Endothelial cell of umbilical vein (primary cell): ENCODE measurements around the gene AIG1. TPM values are rescaled to one million over a fixed set of nuclear protein-coding genes. Genes with fewer than 3 reads are reported as not detected.

ENCODE experiments used
- BruUV-seq: library from RNA; stranded (reverse); fragments of 400-500 nt; replicated peaks from 2 replicates; lab custom pipeline; 2021; lab: Mats Ljungman, UMichigan
- CTCF ChIA-PET: fragments of 300-600, 350-600 bp; sonication (Branson Sonifier 250); formaldehyde crosslinking; loops from one replicate; lab custom pipeline; 2021; ENCODE audit warnings: antibody characterized with exemption, inconsistent platforms; lab: Charles Lee
- POLR2A ChIA-PET: fragments of 300-600, 350-600 bp; sonication (Branson Sonifier 250); formaldehyde crosslinking; loops from one replicate; lab custom pipeline; 2021; ENCODE audit warnings: antibody characterized with exemption, inconsistent platforms; lab: Charles Lee
- DNase-seq: peaks from one replicate; pipeline ENCODE4 v3.0.0-alpha.2; 2011; ENCODE audit warnings: low read depth, low spot score
- FAIRE-seq: peaks from 2 replicates; lab custom pipeline; 2011; peaks lifted over from hg19 to GRCh38; lab: Jason Lieb, UNC
- H2AFZ ChIP-seq: 2 replicates; pipeline ENCODE4 v1.6.0; 2012; ENCODE audit warnings: low read depth, low read length, control low read depth, inconsistent platforms
- H3K27ac ChIP-seq: 2 replicates; pipeline ENCODE4 v1.5.1; 2011; ENCODE audit warnings: low read depth, mild to moderate bottlenecking, control low read depth, low read length, moderate library complexity; ENCODE audit not compliant: insufficient read depth
- H3K27me3 ChIP-seq, 2 experiments: 2 replicates each; pipeline versions ENCODE4 v1.6.0 to v1.6.1; 2011; ENCODE audit warnings: low read length in 2 of 2, mixed read lengths in 1 of 2; ENCODE audit not compliant: control insufficient read depth in 2 of 2, insufficient read depth in 2 of 2
- H3K36me3 ChIP-seq, 2 experiments: 2 replicates in 1 of 2; 3 replicates in 1 of 2; pipeline ENCODE4 v1.5.1; 2011; ENCODE audit warnings: low read length in 2 of 2, mild to moderate bottlenecking in 1 of 2, moderate library complexity in 1 of 2; ENCODE audit not compliant: control insufficient read depth in 2 of 2, insufficient read depth in 2 of 2; ENCODE audit errors: extremely low read depth in 1 of 2
- H3K4me1 ChIP-seq: 3 replicates; pipeline ENCODE4 v1.5.1; 2011; ENCODE audit warnings: mild to moderate bottlenecking, low read length; ENCODE audit not compliant: control insufficient read depth, insufficient read depth; ENCODE audit errors: extremely low read depth
- H3K4me2 ChIP-seq: 2 replicates; pipeline ENCODE4 v1.6.1; 2011; ENCODE audit warnings: low read length, control low read depth, mixed read lengths; ENCODE audit not compliant: insufficient read depth
- H3K4me3 ChIP-seq, 3 experiments: fragments of 200-600 bp in 1 of 3; sonication (generic), shearing (Covaris generic) in 1 of 3; replicated peaks in 1 of 3; 2 replicates each; pipeline ENCODE4 v1.5.1; 2011 to 2016; ENCODE audit warnings: control low read depth in 3 of 3, low read length in 3 of 3, mild to moderate bottlenecking in 2 of 3, inconsistent platforms in 1 of 3, low read depth in 1 of 3, moderate library complexity in 1 of 3; ENCODE audit not compliant: insufficient read depth in 1 of 3
- H3K79me2 ChIP-seq: 2 replicates; pipeline ENCODE4 v1.6.0; 2012; ENCODE audit warnings: low read length, inconsistent platforms; ENCODE audit not compliant: control insufficient read depth, insufficient read depth
- H3K9ac ChIP-seq: replicated peaks from 2 replicates; pipeline ENCODE3; 2011; ENCODE audit warnings: low read length, control low read depth; ENCODE audit not compliant: insufficient read depth; ENCODE audit errors: extremely low read depth
- H3K9me1 ChIP-seq: replicated peaks from 3 replicates; pipeline ENCODE4 v1.6.0; 2011; ENCODE audit warnings: mild to moderate bottlenecking, low read length; ENCODE audit not compliant: control insufficient read depth, insufficient read depth; ENCODE audit errors: extremely low read depth
- H3K9me3 ChIP-seq: replicated peaks from 2 replicates; pipeline ENCODE4 v1.5.1; 2012; ENCODE audit warnings: low read length, inconsistent platforms; ENCODE audit not compliant: control insufficient read depth, insufficient read depth
- H4K20me1 ChIP-seq: replicated peaks from 2 replicates; pipeline ENCODE3; 2011; ENCODE audit warnings: mild to moderate bottlenecking, low read length; ENCODE audit not compliant: control insufficient read depth, insufficient read depth; ENCODE audit errors: extremely low read depth
- EZH2 ChIP-seq: IDR thresholded peaks from 2 replicates; pipeline ENCODE4 v1.6.1; 2012; ENCODE audit warnings: borderline replicate concordance, low read depth, mild to moderate bottlenecking, moderate library complexity, low read length, inconsistent platforms; ENCODE audit not compliant: severe bottlenecking
- FOS ChIP-seq: IDR thresholded peaks from 2 replicates; pipeline ENCODE4 v1.6.1; 2011; ENCODE audit warnings: mild to moderate bottlenecking, low read length, moderate library complexity, borderline replicate concordance; ENCODE audit not compliant: insufficient read depth
- GATA2 ChIP-seq: IDR thresholded peaks from 2 replicates; pipeline ENCODE4 v1.7.0; 2011; ENCODE audit warnings: low read depth, mild to moderate bottlenecking, moderate library complexity, mixed read lengths, low read length; ENCODE audit not compliant: insufficient read length, insufficient read depth
- JUN ChIP-seq: IDR thresholded peaks from 2 replicates; pipeline ENCODE4 v1.6.1; 2011; ENCODE audit warnings: borderline replicate concordance, low read depth; ENCODE audit not compliant: insufficient read length, insufficient read depth
- MYC ChIP-seq: IDR thresholded peaks from one replicate; pipeline ENCODE4 v1.6.1; 2011; ENCODE audit warnings: mild to moderate bottlenecking, low read depth, low read length
- POLR2A ChIP-seq: IDR thresholded peaks from 2 replicates; pipeline ENCODE4 v1.6.1; 2012; ENCODE audit warnings: low read depth, mild to moderate bottlenecking, control low read depth, low read length
- POLR2AphosphoS5 ChIP-seq: IDR thresholded peaks from 2 replicates; pipeline ENCODE4 v1.6.1; 2012; ENCODE audit warnings: low read depth, mild to moderate bottlenecking, control low read depth, low read length, moderate library complexity; ENCODE audit not compliant: insufficient read depth
- dilution Hi-C: fragments of 300-500 bp; cut with MboI; formaldehyde crosslinking; loops from one replicate; pipeline ENCODE4 v1.15.0; 2019; ENCODE audit warnings: low sequenced_read_pairs; ENCODE audit not compliant: extremely low pct_ligation_motif_present
- intact Hi-C: fragments of 100-400 bp; cut with micrococcal nuclease; formaldehyde crosslinking; loops from one replicate; pipeline ENCODE4 v1.10.0; 2022
- polyA plus RNA-seq, 4 experiments: library from polyadenylated mRNA; depleted of rRNA in 3 of 4; stranded (reverse) in 3 of 4; unstranded in 1 of 4; fragments of >200 nt; gene quantifications; 2 replicates each; pipeline versions ENCODE4 v1.2.1 to v1.2.3, GENCODE V29; 2011 to 2012; ENCODE audit warnings: missing spikeins in 1 of 4
- total RNA-seq: library from RNA; stranded (reverse); gene quantifications from 2 replicates; pipeline ENCODE4 v1.2.3, GENCODE V29; 2021
- TF ChIP-seq, protein P1 (sequence below), 2 donors: IDR thresholded peaks; 1 replicate in 1 of 2; 2 replicates in 1 of 2; pipeline ENCODE4 v1.5.1; 2011; ENCODE audit warnings: low read length in 2 of 2, mild to moderate bottlenecking in 2 of 2, moderate library complexity in 2 of 2, control low read depth in 1 of 2, inconsistent platforms in 1 of 2, low read depth in 1 of 2; ENCODE audit not compliant: insufficient read depth in 1 of 2; ENCODE audit errors: extremely low read depth in 1 of 2
- TF ChIP-seq, protein P2 (sequence below): IDR thresholded peaks from 2 replicates; pipeline ENCODE4 v1.6.1; 2011; ENCODE audit not compliant: insufficient read depth, insufficient read length

The AIG1 gene
- total and polyA plus RNA-seq, 2 donors (not counting 3 experiments of a cell fraction or from before 2014, with no cell fraction given), result 17.7 to 22.7 TPM

- CTCF ChIA-PET, result interaction anchor here (0.8 to 1.2 kb wide), 4 partner anchors 9 to 91 kb away, joined by 3 read pairs; no protein-coding TSS in a partner anchor
- Histone ChIP-seq H3K9ac (no peak overlapping the region), H3K36me3 (no peaks in the 10 kb centered on the region), H3K4me1 (peaks cover 14% of the 10 kb centered on the region), H3K27me3 (no peaks in the 10 kb centered on the region), H3K4me2 (no peak overlapping the region), H3K9me3 (no peaks in the 10 kb centered on the region), H4K20me1 (no peaks in the 10 kb centered on the region), H3K27ac (no peak overlapping the region), H3K9me1 (no peaks in the 10 kb centered on the region), H3K4me3 (no peak overlapping the region), H2AFZ (no peak overlapping the region), H3K79me2 (no peaks in the 10 kb centered on the region)
- DNase-seq, result no peak
- FAIRE-seq, result no peak
- intact Hi-C loops, result no loop called here
- BruUV-seq, result no TSS peak
- no peak for TF ChIP-seq POLR2A
- TF ChIP-seq, protein P1, sequence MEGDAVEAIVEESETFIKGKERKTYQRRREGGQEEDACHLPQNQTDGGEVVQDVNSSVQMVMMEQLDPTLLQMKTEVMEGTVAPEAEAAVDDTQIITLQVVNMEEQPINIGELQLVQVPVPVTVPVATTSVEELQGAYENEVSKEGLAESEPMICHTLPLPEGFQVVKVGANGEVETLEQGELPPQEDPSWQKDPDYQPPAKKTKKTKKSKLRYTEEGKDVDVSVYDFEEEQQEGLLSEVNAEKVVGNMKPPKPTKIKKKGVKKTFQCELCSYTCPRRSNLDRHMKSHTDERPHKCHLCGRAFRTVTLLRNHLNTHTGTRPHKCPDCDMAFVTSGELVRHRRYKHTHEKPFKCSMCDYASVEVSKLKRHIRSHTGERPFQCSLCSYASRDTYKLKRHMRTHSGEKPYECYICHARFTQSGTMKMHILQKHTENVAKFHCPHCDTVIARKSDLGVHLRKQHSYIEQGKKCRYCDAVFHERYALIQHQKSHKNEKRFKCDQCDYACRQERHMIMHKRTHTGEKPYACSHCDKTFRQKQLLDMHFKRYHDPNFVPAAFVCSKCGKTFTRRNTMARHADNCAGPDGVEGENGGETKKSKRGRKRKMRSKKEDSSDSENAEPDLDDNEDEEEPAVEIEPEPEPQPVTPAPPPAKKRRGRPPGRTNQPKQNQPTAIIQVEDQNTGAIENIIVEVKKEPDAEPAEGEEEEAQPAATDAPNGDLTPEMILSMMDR (IDR thresholded peaks at IDR 0.05; ENCODE audit: extremely low read depth in 1 of 2, insufficient read depth in 1 of 2, low read depth in 1 of 2, low read length in 2 of 2), result no peak
- no peak for TF ChIP-seq FOS
- no peak for TF ChIP-seq EZH2
- no peak for TF ChIP-seq GATA2
- no peak for TF ChIP-seq JUN
- no peak for TF ChIP-seq POLR2AphosphoS5
- TF ChIP-seq MYC, result no peak
- TF ChIP-seq, protein P2, sequence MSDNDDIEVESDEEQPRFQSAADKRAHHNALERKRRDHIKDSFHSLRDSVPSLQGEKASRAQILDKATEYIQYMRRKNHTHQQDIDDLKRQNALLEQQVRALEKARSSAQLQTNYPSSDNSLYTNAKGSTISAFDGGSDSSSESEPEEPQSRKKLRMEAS, result no peak
- dilution Hi-C loops, result no loop called here
- POLR2A ChIA-PET, result no interaction called here
Measured at GRCh38 chr6:143323729-143324470, 263.2 kb downstream of the AIG1 start.
